K562 treated with DMSO at 1 percent for 4 hours (cell line): ENCODE measurements around the gene ZBTB2. TPM values are rescaled to one million over a fixed set of nuclear protein-coding genes. Genes with fewer than 3 reads are reported as not detected.

Experiments used
- total RNA-seq: library from RNA; unstranded; fragments of 300-600 nt; gene quantifications from 2 replicates; pipeline ENCODE4 v1.2.3, GENCODE V29; 2022; ENCODE audit not compliant: insufficient read depth

ZBTB2 gene, protein sequence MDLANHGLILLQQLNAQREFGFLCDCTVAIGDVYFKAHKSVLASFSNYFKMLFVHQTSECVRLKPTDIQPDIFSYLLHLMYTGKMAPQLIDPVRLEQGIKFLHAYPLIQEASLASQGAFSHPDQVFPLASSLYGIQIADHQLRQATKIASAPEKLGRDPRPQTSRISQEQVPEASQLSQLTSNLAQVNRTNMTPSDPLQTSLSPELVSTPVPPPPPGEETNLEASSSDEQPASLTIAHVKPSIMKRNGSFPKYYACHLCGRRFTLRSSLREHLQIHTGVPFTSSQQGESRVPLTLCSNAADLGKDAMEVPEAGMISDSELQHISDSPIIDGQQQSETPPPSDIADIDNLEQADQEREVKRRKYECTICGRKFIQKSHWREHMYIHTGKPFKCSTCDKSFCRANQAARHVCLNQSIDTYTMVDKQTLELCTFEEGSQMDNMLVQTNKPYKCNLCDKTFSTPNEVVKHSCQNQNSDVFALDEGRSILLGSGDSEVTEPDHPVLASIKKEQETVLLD
- total RNA-seq: 3.6 and 6.6 TPM in 2 replicates

DNA sequence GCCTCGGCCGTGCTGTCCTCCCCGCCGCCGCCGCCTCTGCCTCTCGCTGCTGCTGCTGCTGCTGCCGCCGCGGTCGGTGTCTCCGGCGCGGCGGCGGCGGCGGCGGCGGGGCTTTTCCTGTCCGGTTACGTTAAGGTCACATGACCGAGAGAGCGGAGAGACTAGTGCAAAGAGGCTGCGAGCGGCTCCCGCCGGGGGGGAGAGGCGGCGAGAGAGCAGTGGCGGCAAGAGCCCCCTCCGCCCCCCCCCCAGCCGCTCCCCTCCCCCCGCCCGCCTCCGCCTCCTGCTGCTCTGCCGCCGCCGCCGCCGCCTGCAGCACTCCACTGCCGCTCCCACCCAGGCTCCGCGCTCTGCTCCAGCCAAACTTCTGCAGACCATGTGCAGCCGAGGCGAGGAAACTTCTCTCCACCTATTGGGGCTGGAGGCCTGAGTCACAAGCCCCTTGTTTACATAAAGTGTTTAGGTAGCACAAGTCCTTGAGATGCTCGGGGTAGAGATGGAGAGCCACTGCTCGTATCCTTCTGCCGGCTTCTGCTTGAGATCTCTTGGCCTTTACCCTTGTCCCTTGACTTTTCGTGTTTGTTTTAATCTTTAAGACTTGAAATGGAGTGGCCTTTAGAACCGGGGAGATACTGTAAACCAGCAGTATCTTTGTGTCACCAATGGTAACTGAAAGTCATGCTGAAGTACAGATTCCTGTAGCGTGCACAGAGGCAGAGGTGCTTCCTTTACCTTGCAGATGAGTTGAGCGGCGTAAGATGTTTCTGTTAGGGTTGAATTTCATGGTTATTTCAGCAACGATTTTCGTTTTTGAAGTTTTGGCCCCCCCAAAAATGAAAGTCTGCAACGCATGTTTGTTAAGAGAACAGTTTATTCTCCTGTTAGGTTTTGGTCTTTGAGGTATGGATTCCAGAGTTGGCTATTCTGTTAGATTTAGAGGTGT lies at the start of gene ZBTB2:
TSS of gene ZBTB2 (minus strand) at position 89 of the 943 bp plus-strand sequence. CDS start 17,922 bp downstream, outside the sequence.

Other genes starting within 250 kb of the ZBTB2 start
- not detected in 2 replicates for gene AKAP12, start 151.6 kb downstream of the ZBTB2 start, total RNA-seq
- 17.5 and 21.0 TPM in 2 replicates for gene RMND1, start 60.6 kb upstream of the ZBTB2 start, total RNA-seq
- not detected in 2 replicates for gene CCDC170, start 102.5 kb upstream of the ZBTB2 start, total RNA-seq